Measurements from ENCODE around the gene TNS3. TPM values are rescaled to one million over a fixed set of nuclear protein-coding genes. Genes with fewer than 3 reads are reported as not detected.
"Not testable (repeated sequence)": the region's sequence is repeated elsewhere in the genome, so short reads cannot be mapped to it uniquely, and the experiment has no call there.

The TNS3 gene
- total RNA-seq, 1 experiment from 2014 or later: 28.9 TPM

DNA sequence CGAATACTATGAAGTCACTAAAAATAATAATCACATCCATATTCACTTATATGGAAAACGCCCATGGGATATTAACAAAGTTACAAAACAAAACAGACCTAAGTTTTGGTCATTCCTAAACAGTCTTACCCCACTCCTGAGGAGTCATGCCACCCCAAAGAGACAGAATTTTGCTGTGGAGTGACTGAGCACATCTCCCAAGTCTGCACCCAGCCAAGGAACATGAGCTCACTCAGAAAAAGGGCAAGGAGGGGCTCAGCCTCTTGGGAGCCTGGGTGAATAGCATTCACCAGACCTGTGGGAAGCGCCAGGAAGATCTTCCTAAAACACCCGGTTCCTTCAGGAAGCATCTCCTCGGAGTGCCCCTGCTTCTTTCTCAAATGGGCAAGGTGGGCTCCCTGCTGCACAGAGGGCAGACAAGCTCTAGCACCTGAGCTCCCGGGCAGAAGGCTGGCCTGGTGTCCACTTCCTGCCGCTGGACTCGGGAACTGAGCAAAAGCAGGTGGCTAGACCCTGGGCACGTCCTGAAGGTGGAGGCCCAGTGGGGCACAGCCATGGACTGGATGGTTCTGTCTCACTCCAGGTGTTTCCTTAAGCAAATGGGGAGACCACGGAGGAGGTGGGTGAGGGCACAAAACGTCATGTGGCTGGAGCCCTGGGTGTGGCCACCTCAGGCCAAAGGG is 31.0 kb downstream of the TNS3 start:
- DNase-seq: no peak
- H3K36me3 ChIP-seq (replicated peaks; ENCODE audit: control insufficient read depth, insufficient read depth, low read length): no peaks in the 10 kb centered on the region
- no peak overlapping the region for H3K4me3 ChIP-seq (ENCODE audit: insufficient read depth, low read depth, low read length)
- no peaks in the 10 kb centered on the region for H3K27me3 ChIP-seq (ENCODE audit: control insufficient read depth, insufficient read depth, low read length)

GRCh38 chr7:47549916-47550315 is 32.0 kb downstream of the TNS3 start:
- Histone ChIP-seq H3K27me3 (ENCODE audit: control insufficient read depth, insufficient read depth, low read length) (no peaks in the 10 kb centered on the region), H3K36me3 (replicated peaks; ENCODE audit: control insufficient read depth, insufficient read depth, low read length) (no peaks in the 10 kb centered on the region), H3K4me3 (ENCODE audit: insufficient read depth, low read depth, low read length) (no peak overlapping the region)
- no peak for DNase-seq

DNA sequence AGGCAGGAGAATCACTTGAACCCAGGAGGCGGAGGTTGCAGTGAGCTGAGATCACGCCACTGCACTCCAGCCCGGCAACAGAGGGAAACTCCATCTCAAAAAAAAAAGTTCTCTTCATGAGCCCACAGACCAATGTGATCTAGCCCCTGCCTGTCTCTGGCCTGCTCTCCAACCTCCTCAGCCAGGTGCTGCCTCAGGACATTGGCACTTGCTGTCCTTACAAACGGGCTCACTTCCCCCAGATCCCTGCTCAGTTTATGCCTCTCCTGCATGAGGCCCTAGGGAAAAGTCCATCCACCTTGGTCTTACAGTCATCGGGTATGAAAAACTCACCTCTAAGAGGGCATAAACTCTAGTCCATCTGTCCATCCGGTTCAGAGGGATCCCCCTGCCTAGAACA is 32.5 kb downstream of the TNS3 start:
- no peak overlapping the region for H3K4me3 ChIP-seq (ENCODE audit: insufficient read depth, low read depth, low read length)
- DNase-seq: no peak
- H3K27me3 ChIP-seq (ENCODE audit: control insufficient read depth, insufficient read depth, low read length): no peaks in the 10 kb centered on the region
- H3K36me3 ChIP-seq (replicated peaks; ENCODE audit: control insufficient read depth, insufficient read depth, low read length): no peaks in the 10 kb centered on the region

- no peaks in the 10 kb centered on the region for H3K36me3 ChIP-seq (replicated peaks; ENCODE audit: control insufficient read depth, insufficient read depth, low read length)
- no peaks in the 10 kb centered on the region for H3K27me3 ChIP-seq (ENCODE audit: control insufficient read depth, insufficient read depth, low read length)
- no peak overlapping the region for H3K4me3 ChIP-seq (ENCODE audit: insufficient read depth, low read depth, low read length)
- no peak for DNase-seq
Measured at GRCh38 chr7:47548546-47548945, 33.4 kb downstream of the TNS3 start.

DNA sequence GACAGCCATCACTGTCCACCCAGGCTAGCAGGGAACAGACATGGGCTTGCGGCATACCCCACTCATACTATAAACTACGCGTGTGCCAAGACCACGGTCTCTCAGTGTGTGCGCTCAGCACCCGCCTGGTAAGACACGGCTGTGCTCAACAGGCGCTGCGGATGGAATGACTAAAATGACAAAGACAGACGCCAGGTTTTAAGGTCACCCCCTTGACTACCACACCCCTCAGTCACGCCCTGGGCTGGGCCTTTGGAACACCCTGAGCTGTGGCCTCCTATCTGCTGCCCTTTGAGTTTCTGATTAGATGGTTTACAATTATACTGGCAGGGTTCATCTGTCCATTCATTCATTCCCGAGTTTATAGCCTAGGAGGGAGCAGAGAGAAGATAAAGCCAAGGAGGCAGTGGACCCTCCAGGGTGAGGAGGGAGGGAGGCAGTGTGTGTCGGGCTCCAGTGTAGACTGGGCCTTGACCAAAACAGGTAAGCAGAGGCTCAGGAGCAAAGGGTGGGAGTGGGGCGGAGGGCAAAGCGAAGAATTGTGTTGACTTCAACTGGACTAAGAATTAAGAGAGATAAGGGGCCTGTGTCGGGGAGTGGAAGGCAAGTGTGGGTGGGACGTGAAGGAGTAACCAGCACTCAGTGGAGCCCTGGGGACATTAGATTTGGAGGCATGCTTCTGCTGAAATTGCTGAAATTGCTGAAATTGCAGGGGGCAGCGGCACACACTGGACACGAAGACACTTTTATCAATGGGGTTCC is 35.0 kb downstream of the TNS3 start:
- Histone ChIP-seq H3K27me3 (ENCODE audit: control insufficient read depth, insufficient read depth, low read length) (no peaks in the 10 kb centered on the region), H3K36me3 (replicated peaks; ENCODE audit: control insufficient read depth, insufficient read depth, low read length) (no peaks in the 10 kb centered on the region), H3K4me3 (ENCODE audit: insufficient read depth, low read depth, low read length) (no peak overlapping the region)
- no peak for DNase-seq

DNA sequence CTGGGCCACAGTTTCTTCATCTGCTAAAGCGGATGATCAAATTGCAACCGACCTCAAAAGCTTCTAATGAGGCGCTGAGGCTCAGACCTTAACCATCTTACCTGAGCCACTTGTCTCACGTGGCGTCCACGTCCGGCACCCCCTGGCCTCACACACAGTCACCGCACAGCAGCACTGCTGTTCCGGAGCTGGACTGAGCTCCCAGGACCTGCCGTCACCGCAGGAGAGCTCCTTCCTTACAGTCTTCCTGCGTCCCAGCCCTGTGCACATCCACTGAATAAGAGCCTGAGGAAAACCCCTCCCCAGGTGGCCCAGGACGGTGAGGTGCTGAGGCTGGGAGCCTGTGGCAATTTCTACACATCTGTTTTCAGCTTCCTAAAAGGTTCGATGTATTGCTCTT is 35.7 kb downstream of the TNS3 start:
- no peaks in the 10 kb centered on the region for H3K27me3 ChIP-seq (ENCODE audit: control insufficient read depth, insufficient read depth, low read length)
- no peaks in the 10 kb centered on the region for H3K36me3 ChIP-seq (replicated peaks; ENCODE audit: control insufficient read depth, insufficient read depth, low read length)
- DNase-seq: no peak
- H3K4me3 ChIP-seq (ENCODE audit: insufficient read depth, low read depth, low read length): no peak overlapping the region

- Histone ChIP-seq H3K36me3 (replicated peaks; ENCODE audit: control insufficient read depth, insufficient read depth, low read length) (no peaks in the 10 kb centered on the region), H3K27me3 (ENCODE audit: control insufficient read depth, insufficient read depth, low read length) (no peaks in the 10 kb centered on the region), H3K4me3 (ENCODE audit: insufficient read depth, low read depth, low read length) (no peak overlapping the region)
- DNase-seq: no peak
Measured at GRCh38 chr7:47544416-47544815, 37.5 kb downstream of the TNS3 start.

DNA sequence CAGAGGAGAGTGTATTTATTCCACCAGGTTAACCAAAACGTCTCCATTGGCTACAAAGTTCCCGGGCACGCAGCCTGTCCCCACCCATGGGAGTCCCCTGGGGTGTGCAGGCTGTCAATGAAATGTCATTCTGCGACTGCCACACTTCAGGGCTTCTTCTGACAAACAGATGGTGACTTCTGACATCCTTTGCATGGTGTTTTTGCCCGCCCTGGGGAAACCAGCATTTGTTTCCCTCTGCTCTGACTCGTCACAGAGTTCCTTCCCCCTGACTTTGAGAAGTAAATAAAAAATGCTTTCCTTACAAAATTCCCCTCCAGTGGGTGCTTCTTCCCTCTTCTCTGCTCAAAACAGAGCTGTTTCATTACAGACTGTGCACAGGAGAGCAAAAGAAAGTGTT is 38.2 kb downstream of the TNS3 start:
- no peaks in the 10 kb centered on the region for H3K36me3 ChIP-seq (replicated peaks; ENCODE audit: control insufficient read depth, insufficient read depth, low read length)
- no peak overlapping the region for H3K4me3 ChIP-seq (ENCODE audit: insufficient read depth, low read depth, low read length)
- no peak for DNase-seq
- H3K27me3 ChIP-seq (ENCODE audit: control insufficient read depth, insufficient read depth, low read length): no peaks in the 10 kb centered on the region

DNA sequence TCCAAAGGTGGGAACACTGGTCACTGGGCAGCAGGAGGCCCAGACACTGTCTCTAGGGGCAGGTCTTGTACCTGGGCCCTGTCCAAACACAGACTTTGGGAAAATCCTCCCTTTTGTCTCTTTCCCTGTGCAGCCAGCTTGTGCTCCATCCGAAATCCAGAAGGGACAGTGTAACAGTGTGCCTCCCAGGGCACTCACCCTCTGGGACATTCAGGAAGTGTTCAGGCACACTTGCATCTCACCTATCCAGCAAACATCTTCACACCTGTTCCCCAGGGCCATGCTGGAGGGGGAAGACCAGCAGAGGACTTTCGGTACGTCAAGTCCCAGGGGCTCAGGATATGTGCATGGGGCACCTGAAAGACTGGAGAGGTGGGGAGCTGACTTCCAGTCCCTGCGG is 38.9 kb downstream of the TNS3 start:
- Histone ChIP-seq H3K36me3 (replicated peaks; ENCODE audit: control insufficient read depth, insufficient read depth, low read length) (no peaks in the 10 kb centered on the region), H3K4me3 (ENCODE audit: insufficient read depth, low read depth, low read length) (no peak overlapping the region), H3K27me3 (ENCODE audit: control insufficient read depth, insufficient read depth, low read length) (no peaks in the 10 kb centered on the region; the same call in 1 of the 2 replicates)
- no peak for DNase-seq

DNA sequence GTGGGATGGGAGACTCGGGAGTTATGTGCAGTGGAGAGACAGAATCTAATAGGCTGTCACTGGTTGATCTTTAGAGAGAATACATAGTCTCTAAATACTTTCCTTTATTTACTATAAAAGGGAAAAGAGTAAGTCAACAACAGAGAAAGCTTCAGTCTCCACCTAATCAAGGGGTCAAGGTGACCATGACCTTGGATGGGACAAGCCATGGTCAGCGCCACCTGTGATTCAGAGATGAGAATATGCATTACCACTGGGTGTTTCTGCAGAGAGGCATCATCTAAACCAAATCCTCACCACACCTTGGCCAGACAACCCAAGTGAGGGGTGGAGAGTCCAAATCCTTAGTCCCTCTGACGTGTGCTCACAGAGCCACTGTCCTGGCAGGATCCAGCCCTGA is 39.9 kb downstream of the TNS3 start:
- no peak overlapping the region for H3K4me3 ChIP-seq (ENCODE audit: insufficient read depth, low read depth, low read length)
- no peak for DNase-seq
- H3K36me3 ChIP-seq (replicated peaks; ENCODE audit: control insufficient read depth, insufficient read depth, low read length): no peaks in the 10 kb centered on the region
- H3K27me3 ChIP-seq (ENCODE audit: control insufficient read depth, insufficient read depth, low read length): peaks cover 3% of the 10 kb centered on the region; the same call in 1 of the 2 replicates

DNA sequence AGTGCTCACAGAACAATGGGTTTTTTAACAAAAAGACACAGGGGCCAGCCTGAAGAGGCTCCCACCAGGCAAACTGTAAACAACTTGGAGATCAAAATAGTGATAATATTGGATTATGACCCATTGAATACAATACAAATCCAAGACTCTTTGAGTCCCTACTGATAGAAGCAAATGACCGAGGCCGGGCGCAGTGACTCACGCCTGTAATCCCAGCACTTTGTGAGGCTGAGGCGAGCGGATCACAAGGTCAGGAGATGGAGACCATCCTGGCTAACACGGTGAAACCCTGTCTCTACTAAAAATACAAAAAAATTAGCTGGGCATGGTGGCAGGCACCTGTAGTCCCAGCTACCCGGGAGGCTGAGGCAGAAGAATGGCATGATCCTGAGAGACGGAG is 40.4 kb downstream of the TNS3 start:
- H3K36me3 ChIP-seq (replicated peaks; ENCODE audit: control insufficient read depth, insufficient read depth, low read length); H3K27me3 ChIP-seq (ENCODE audit: control insufficient read depth, insufficient read depth, low read length); DNase-seq; H3K4me3 ChIP-seq (ENCODE audit: insufficient read depth, low read depth, low read length): not testable (repeated sequence)

GRCh38 chr7:47540387-47541350 is 41.2 kb downstream of the TNS3 start:
- Histone ChIP-seq H3K27me3 (ENCODE audit: control insufficient read depth, insufficient read depth, low read length) (peaks cover 10% of the 10 kb centered on the region; the same call in 1 of the 2 replicates), H3K4me3 (ENCODE audit: insufficient read depth, low read depth, low read length) (no peak overlapping the region), H3K36me3 (replicated peaks; ENCODE audit: control insufficient read depth, insufficient read depth, low read length) (no peaks in the 10 kb centered on the region)
- DNase-seq: no peak

GRCh38 chr7:47540053-47540386 is 41.9 kb downstream of the TNS3 start:
- no peak overlapping the region for H3K4me3 ChIP-seq (ENCODE audit: insufficient read depth, low read depth, low read length)
- H3K27me3 ChIP-seq (ENCODE audit: control insufficient read depth, insufficient read depth, low read length): peaks cover 10% of the 10 kb centered on the region; the same call in 1 of the 2 replicates
- no peaks in the 10 kb centered on the region for H3K36me3 ChIP-seq (replicated peaks; ENCODE audit: control insufficient read depth, insufficient read depth, low read length)
- DNase-seq: no peak

- DNase-seq: no peak
- peaks cover 10% of the 10 kb centered on the region; the same call in 1 of the 2 replicates for H3K27me3 ChIP-seq (ENCODE audit: control insufficient read depth, insufficient read depth, low read length)
Measured at GRCh38 chr7:47539398-47540052, 42.4 kb downstream of the TNS3 start.

More at GRCh38 chr7:47539398-47540052, 42.4 kb downstream of the TNS3 start:
- Histone ChIP-seq H3K36me3 (replicated peaks; ENCODE audit: control insufficient read depth, insufficient read depth, low read length) (no peaks in the 10 kb centered on the region), H3K4me3 (ENCODE audit: insufficient read depth, low read depth, low read length) (no peak overlapping the region)

Data from H7 (cell line).